Sigmoid colon (tissue), 4 donors: ENCODE results near the gene PAX5.
"Not testable (repeated sequence)": the region's sequence is repeated elsewhere in the genome, so short reads cannot be mapped to it uniquely, and the experiment has no call there.

ENCODE experiments used
- CTCF ChIP-seq, 4 experiments: fragments of 450-650 bp in 3 of 4; fragments of 200-600 bp in 1 of 4; IDR thresholded peaks; one replicate each; pipeline ENCODE4 v1.5.1; 2016 to 2019; ENCODE audit warnings: antibody characterized with exemption in 4 of 4, mild to moderate bottlenecking in 3 of 4, moderate library complexity in 2 of 4
- POLR2A ChIP-seq, 2 donors: fragments of 450-650 bp; IDR thresholded peaks; one replicate each; pipeline ENCODE4 v1.6.1; 2016; ENCODE audit warnings: antibody characterized with exemption in 2 of 2, mild to moderate bottlenecking in 2 of 2, moderate library complexity in 2 of 2
- POLR2AphosphoS5 ChIP-seq, 4 donors: sonication (generic); formaldehyde crosslinking; IDR thresholded peaks; one replicate each; pipeline ENCODE4 v1.6.1; 2017; ENCODE audit warnings: antibody characterized with exemption in 4 of 4

DNA sequence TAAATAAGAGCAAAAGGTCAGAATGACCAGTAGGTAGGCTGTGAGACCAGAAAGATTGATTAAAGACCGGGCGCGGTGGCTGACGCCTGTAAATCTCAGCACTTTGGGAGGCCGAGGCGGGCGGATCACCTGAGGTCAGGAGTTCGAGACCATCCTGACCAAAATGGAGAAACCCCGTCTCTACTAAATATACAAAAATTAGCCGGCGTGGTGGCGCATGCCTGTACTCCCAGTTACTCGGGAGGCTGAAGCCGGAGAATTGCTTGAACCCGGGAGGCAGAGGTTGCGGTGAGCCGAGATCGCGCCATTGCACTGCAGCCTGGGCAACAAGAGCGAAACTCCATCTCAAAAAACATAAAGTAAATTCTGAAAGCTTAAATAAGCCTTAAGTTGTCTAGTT is 47.4 kb upstream of the PAX5 start:
- TF ChIP-seq CTCF, POLR2AphosphoS5, POLR2A (IDR thresholded peaks at IDR 0.05): not testable (repeated sequence)
